Measurements from ENCODE around the gene ADARB2. TPM values are rescaled to one million over a fixed set of nuclear protein-coding genes. Genes with fewer than 3 reads are reported as not detected.

Gene ADARB2
- total and polyA plus RNA-seq, 2 experiments from 2014 or later, result 2.0 to 5.0 TPM

DNA sequence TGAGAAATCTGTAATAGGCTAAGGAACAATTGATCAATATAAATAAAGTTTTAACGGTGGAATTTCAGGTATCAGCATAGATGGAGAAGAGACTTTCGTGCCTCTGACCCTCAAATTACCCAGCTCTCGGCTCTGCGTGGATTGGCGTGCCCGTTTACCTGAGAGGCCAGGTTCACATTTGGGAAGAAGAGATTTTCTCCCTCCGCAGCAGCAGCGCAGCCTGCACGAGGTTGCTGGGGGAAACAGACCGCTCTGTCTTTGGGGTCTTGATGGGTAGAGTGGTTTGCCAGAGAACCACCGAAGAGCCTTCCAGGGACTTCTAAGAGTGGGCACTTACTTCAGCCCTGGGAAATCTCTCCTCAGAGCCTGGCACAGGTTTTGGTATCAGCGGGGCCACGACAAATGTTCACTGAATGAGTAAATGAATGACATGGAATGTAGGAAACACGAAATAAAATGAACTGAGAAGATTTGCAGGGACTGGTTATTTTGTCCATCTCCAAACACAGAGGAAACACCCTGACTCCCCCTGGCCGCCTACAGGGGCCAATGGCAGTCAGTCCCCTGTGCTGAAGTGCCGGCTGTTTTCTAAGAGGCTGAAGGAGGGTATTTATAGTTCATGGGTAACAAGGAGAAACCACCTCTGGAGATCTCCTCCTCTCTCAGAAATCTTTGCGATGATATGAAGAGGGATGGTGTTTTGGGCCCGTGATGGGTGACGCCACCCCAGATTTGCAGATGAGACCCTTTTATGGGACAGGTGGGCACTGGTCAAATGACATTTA lies 338.5 kb downstream of the ADARB2 start:
- Histone ChIP-seq H3K9me2 (ENCODE audit: insufficient read depth) (no peaks in the 10 kb centered on the region), H3F3A (replicated peaks; ENCODE audit: low read depth) (no peaks in the 10 kb centered on the region), H3K27ac (ENCODE audit: low read depth) (no peak overlapping the region), H3K36me3 (ENCODE audit: insufficient read depth) (no peaks in the 10 kb centered on the region), H3K79me2 (replicated peaks; ENCODE audit: insufficient read depth) (no peaks in the 10 kb centered on the region), H2AFZ (no peak overlapping the region), H3K4me1 (ENCODE audit: insufficient read depth) (no peaks in the 10 kb centered on the region), H3K4me2 (no peak overlapping the region), H3K4me3 (no peak overlapping the region), H3K27me3 (ENCODE audit: insufficient read depth) (no peaks in the 10 kb centered on the region), H4K20me1 (replicated peaks; ENCODE audit: insufficient read depth) (no peaks in the 10 kb centered on the region)
- Mint-ChIP-seq H3K27me3 (ENCODE audit: insufficient read depth, low read depth, poor library complexity) (peaks cover 6% of the 10 kb centered on the region), H3K4me1 (peaks cover 14% of the 10 kb centered on the region), H3K9me3 (no peaks in the 10 kb centered on the region), H3K4me3 (no peak overlapping the region), H3K36me3 (ENCODE audit: low read depth) (no peaks in the 10 kb centered on the region), H3K27ac (peak overlapping the region; percentile 26; the same call in 1 of the 2 replicates)
- no peak for TF ChIP-seq EZH2 (IDR thresholded peaks at IDR 0.05; ENCODE audit: low read depth, unreplicated experiment)
- TF ChIP-seq STAT1 (IDR thresholded peaks at IDR 0.05; ENCODE audit: unreplicated experiment), result no peak
- TF ChIP-seq CREB1 (CRISPR knock-in tag; IDR thresholded peaks at IDR 0.05; ENCODE audit: low read depth), result no peak
- TF ChIP-seq, protein P1, sequence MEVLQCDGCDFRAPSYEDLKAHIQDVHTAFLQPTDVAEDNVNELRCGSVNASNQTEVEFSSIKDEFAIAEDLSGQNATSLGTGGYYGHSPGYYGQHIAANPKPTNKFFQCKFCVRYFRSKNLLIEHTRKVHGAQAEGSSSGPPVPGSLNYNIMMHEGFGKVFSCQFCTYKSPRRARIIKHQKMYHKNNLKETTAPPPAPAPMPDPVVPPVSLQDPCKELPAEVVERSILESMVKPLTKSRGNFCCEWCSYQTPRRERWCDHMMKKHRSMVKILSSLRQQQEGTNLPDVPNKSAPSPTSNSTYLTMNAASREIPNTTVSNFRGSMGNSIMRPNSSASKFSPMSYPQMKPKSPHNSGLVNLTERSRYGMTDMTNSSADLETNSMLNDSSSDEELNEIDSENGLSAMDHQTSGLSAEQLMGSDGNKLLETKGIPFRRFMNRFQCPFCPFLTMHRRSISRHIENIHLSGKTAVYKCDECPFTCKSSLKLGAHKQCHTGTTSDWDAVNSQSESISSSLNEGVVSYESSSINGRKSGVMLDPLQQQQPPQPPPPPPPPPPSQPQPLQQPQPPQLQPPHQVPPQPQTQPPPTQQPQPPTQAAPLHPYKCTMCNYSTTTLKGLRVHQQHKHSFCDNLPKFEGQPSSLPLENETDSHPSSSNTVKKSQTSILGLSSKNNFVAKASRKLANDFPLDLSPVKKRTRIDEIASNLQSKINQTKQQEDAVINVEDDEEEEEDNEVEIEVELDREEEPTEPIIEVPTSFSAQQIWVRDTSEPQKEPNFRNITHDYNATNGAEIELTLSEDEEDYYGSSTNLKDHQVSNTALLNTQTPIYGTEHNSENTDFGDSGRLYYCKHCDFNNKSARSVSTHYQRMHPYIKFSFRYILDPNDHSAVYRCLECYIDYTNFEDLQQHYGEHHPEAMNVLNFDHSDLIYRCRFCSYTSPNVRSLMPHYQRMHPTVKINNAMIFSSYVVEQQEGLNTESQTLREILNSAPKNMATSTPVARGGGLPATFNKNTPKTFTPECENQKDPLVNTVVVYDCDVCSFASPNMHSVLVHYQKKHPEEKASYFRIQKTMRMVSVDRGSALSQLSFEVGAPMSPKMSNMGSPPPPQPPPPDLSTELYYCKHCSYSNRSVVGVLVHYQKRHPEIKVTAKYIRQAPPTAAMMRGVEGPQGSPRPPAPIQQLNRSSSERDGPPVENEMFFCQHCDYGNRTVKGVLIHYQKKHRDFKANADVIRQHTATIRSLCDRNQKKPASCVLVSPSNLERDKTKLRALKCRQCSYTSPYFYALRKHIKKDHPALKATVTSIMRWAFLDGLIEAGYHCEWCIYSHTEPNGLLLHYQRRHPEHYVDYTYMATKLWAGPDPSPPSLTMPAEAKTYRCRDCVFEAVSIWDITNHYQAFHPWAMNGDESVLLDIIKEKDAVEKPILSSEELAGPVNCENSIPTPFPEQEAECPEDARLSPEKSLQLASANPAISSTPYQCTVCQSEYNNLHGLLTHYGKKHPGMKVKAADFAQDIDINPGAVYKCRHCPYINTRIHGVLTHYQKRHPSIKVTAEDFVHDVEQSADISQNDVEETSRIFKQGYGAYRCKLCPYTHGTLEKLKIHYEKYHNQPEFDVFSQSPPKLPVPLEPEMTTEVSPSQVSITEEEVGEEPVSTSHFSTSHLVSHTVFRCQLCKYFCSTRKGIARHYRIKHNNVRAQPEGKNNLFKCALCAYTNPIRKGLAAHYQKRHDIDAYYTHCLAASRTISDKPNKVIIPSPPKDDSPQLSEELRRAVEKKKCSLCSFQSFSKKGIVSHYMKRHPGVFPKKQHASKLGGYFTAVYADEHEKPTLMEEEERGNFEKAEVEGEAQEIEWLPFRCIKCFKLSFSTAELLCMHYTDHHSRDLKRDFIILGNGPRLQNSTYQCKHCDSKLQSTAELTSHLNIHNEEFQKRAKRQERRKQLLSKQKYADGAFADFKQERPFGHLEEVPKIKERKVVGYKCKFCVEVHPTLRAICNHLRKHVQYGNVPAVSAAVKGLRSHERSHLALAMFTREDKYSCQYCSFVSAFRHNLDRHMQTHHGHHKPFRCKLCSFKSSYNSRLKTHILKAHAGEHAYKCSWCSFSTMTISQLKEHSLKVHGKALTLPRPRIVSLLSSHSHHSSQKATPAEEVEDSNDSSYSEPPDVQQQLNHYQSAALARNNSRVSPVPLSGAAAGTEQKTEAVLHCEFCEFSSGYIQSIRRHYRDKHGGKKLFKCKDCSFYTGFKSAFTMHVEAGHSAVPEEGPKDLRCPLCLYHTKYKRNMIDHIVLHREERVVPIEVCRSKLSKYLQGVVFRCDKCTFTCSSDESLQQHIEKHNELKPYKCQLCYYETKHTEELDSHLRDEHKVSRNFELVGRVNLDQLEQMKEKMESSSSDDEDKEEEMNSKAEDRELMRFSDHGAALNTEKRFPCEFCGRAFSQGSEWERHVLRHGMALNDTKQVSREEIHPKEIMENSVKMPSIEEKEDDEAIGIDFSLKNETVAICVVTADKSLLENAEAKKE (CRISPR knock-in tag; IDR thresholded peaks at IDR 0.05), result no peak
- TF ChIP-seq NANOG (IDR thresholded peaks at IDR 0.05; ENCODE audit: borderline replicate concordance), result no peak
- no peak for TF ChIP-seq ZNF331 (CRISPR knock-in tag; IDR thresholded peaks at IDR 0.05; ENCODE audit: low read depth)
- no peak for TF ChIP-seq POLR2AphosphoS5 (IDR thresholded peaks at IDR 0.05; ENCODE audit: low read depth)
- TF ChIP-seq, protein P2, sequence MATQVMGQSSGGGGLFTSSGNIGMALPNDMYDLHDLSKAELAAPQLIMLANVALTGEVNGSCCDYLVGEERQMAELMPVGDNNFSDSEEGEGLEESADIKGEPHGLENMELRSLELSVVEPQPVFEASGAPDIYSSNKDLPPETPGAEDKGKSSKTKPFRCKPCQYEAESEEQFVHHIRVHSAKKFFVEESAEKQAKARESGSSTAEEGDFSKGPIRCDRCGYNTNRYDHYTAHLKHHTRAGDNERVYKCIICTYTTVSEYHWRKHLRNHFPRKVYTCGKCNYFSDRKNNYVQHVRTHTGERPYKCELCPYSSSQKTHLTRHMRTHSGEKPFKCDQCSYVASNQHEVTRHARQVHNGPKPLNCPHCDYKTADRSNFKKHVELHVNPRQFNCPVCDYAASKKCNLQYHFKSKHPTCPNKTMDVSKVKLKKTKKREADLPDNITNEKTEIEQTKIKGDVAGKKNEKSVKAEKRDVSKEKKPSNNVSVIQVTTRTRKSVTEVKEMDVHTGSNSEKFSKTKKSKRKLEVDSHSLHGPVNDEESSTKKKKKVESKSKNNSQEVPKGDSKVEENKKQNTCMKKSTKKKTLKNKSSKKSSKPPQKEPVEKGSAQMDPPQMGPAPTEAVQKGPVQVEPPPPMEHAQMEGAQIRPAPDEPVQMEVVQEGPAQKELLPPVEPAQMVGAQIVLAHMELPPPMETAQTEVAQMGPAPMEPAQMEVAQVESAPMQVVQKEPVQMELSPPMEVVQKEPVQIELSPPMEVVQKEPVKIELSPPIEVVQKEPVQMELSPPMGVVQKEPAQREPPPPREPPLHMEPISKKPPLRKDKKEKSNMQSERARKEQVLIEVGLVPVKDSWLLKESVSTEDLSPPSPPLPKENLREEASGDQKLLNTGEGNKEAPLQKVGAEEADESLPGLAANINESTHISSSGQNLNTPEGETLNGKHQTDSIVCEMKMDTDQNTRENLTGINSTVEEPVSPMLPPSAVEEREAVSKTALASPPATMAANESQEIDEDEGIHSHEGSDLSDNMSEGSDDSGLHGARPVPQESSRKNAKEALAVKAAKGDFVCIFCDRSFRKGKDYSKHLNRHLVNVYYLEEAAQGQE (IDR thresholded peaks at IDR 0.05; ENCODE audit: unreplicated experiment), result no peak
- TF ChIP-seq, protein P3, sequence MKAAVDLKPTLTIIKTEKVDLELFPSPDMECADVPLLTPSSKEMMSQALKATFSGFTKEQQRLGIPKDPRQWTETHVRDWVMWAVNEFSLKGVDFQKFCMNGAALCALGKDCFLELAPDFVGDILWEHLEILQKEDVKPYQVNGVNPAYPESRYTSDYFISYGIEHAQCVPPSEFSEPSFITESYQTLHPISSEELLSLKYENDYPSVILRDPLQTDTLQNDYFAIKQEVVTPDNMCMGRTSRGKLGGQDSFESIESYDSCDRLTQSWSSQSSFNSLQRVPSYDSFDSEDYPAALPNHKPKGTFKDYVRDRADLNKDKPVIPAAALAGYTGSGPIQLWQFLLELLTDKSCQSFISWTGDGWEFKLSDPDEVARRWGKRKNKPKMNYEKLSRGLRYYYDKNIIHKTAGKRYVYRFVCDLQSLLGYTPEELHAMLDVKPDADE (IDR thresholded peaks at IDR 0.05), result no peak
- TF ChIP-seq EZH2phosphoT487 (IDR thresholded peaks at IDR 0.05; ENCODE audit: unreplicated experiment), result no peak
- TF ChIP-seq, protein P4, sequence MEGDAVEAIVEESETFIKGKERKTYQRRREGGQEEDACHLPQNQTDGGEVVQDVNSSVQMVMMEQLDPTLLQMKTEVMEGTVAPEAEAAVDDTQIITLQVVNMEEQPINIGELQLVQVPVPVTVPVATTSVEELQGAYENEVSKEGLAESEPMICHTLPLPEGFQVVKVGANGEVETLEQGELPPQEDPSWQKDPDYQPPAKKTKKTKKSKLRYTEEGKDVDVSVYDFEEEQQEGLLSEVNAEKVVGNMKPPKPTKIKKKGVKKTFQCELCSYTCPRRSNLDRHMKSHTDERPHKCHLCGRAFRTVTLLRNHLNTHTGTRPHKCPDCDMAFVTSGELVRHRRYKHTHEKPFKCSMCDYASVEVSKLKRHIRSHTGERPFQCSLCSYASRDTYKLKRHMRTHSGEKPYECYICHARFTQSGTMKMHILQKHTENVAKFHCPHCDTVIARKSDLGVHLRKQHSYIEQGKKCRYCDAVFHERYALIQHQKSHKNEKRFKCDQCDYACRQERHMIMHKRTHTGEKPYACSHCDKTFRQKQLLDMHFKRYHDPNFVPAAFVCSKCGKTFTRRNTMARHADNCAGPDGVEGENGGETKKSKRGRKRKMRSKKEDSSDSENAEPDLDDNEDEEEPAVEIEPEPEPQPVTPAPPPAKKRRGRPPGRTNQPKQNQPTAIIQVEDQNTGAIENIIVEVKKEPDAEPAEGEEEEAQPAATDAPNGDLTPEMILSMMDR (conservative IDR thresholded peaks at IDR 0.05; ENCODE audit: low read depth in 2 of 2), result no peak
- TF ChIP-seq ZNF114 (CRISPR knock-in tag; IDR thresholded peaks at IDR 0.05), result no peak
- TF ChIP-seq JUNB (IDR thresholded peaks at IDR 0.05; ENCODE audit: unreplicated experiment), result no peak
- no peak for DNase-seq (ENCODE audit: low spot score)
- ATAC-seq, result no peak
